Measurements from ENCODE around the gene GRM4. TPM values are rescaled to one million over a fixed set of nuclear protein-coding genes. Genes with fewer than 3 reads are reported as not detected.

Gene GRM4
- total and polyA plus RNA-seq, 9 of the 15 experiments (the other 6 are each of a cell fraction or from before 2014, with no cell fraction given), result 0.18 TPM; not detected in 8

- TF ChIP-seq, protein P1, sequence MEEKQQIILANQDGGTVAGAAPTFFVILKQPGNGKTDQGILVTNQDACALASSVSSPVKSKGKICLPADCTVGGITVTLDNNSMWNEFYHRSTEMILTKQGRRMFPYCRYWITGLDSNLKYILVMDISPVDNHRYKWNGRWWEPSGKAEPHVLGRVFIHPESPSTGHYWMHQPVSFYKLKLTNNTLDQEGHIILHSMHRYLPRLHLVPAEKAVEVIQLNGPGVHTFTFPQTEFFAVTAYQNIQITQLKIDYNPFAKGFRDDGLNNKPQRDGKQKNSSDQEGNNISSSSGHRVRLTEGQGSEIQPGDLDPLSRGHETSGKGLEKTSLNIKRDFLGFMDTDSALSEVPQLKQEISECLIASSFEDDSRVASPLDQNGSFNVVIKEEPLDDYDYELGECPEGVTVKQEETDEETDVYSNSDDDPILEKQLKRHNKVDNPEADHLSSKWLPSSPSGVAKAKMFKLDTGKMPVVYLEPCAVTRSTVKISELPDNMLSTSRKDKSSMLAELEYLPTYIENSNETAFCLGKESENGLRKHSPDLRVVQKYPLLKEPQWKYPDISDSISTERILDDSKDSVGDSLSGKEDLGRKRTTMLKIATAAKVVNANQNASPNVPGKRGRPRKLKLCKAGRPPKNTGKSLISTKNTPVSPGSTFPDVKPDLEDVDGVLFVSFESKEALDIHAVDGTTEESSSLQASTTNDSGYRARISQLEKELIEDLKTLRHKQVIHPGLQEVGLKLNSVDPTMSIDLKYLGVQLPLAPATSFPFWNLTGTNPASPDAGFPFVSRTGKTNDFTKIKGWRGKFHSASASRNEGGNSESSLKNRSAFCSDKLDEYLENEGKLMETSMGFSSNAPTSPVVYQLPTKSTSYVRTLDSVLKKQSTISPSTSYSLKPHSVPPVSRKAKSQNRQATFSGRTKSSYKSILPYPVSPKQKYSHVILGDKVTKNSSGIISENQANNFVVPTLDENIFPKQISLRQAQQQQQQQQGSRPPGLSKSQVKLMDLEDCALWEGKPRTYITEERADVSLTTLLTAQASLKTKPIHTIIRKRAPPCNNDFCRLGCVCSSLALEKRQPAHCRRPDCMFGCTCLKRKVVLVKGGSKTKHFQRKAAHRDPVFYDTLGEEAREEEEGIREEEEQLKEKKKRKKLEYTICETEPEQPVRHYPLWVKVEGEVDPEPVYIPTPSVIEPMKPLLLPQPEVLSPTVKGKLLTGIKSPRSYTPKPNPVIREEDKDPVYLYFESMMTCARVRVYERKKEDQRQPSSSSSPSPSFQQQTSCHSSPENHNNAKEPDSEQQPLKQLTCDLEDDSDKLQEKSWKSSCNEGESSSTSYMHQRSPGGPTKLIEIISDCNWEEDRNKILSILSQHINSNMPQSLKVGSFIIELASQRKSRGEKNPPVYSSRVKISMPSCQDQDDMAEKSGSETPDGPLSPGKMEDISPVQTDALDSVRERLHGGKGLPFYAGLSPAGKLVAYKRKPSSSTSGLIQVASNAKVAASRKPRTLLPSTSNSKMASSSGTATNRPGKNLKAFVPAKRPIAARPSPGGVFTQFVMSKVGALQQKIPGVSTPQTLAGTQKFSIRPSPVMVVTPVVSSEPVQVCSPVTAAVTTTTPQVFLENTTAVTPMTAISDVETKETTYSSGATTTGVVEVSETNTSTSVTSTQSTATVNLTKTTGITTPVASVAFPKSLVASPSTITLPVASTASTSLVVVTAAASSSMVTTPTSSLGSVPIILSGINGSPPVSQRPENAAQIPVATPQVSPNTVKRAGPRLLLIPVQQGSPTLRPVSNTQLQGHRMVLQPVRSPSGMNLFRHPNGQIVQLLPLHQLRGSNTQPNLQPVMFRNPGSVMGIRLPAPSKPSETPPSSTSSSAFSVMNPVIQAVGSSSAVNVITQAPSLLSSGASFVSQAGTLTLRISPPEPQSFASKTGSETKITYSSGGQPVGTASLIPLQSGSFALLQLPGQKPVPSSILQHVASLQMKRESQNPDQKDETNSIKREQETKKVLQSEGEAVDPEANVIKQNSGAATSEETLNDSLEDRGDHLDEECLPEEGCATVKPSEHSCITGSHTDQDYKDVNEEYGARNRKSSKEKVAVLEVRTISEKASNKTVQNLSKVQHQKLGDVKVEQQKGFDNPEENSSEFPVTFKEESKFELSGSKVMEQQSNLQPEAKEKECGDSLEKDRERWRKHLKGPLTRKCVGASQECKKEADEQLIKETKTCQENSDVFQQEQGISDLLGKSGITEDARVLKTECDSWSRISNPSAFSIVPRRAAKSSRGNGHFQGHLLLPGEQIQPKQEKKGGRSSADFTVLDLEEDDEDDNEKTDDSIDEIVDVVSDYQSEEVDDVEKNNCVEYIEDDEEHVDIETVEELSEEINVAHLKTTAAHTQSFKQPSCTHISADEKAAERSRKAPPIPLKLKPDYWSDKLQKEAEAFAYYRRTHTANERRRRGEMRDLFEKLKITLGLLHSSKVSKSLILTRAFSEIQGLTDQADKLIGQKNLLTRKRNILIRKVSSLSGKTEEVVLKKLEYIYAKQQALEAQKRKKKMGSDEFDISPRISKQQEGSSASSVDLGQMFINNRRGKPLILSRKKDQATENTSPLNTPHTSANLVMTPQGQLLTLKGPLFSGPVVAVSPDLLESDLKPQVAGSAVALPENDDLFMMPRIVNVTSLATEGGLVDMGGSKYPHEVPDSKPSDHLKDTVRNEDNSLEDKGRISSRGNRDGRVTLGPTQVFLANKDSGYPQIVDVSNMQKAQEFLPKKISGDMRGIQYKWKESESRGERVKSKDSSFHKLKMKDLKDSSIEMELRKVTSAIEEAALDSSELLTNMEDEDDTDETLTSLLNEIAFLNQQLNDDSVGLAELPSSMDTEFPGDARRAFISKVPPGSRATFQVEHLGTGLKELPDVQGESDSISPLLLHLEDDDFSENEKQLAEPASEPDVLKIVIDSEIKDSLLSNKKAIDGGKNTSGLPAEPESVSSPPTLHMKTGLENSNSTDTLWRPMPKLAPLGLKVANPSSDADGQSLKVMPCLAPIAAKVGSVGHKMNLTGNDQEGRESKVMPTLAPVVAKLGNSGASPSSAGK (IDR thresholded peaks at IDR 0.05), result no peak
- TF ChIP-seq ARID1B (IDR thresholded peaks at IDR 0.05) (no peak), ZBTB17 (CRISPR knock-in tag; IDR thresholded peaks at IDR 0.05) (no peak), ZNF12 (CRISPR knock-in tag; IDR thresholded peaks at IDR 0.05) (no peak), ZNF407 (IDR thresholded peaks at IDR 0.05; ENCODE audit: low read depth) (no peak), MLX (CRISPR knock-in tag; conservative IDR thresholded peaks at IDR 0.05) (no peak)
These were observed 13.3 kb downstream of the GRM4 start (continued) for GRCh38 chr6:34132486-34133185.
